Left colon (tissue), 2 donors: ENCODE results near the gene CDC42EP1. TPM values are rescaled to one million over a fixed set of nuclear protein-coding genes. Genes with fewer than 3 reads are reported as not detected.

Experiments used
- total RNA-seq, 2 donors: library from RNA; stranded (reverse); fragmentation: NEBNext Ultra II Directional; extraction: Animal tissue kit (Norgen Biotek cat#: 25700); gene quantifications; one replicate each; pipeline ENCODE4 v1.2.1, GENCODE V29; 2021
- donor health status: DM: no; HTN: no; CAD: no.
- donor health status: DM: yes; HTN: yes; CAD: no.

Gene CDC42EP1
- total RNA-seq, 2 donors from 2014 or later: 52.2 to 64.1 TPM

Other genes starting within 250 kb of the CDC42EP1 start
- under 1 TPM in 1 of 2 donors, not detected in 1; 0.20 TPM for gene ELFN2, start 133.0 kb upstream of the CDC42EP1 start, total RNA-seq
- gene MFNG, start 74.1 kb upstream of the CDC42EP1 start, total RNA-seq: 10 to 100 TPM; 10.4 to 11.2 TPM
- gene CARD10, start 41.1 kb upstream of the CDC42EP1 start, total RNA-seq: 10 to 100 TPM; 64.1 to 66.4 TPM
- 10 to 100 TPM; 42.9 to 44.5 TPM for gene LGALS2, start 19.6 kb downstream of the CDC42EP1 start, total RNA-seq
- gene GGA1, start 48.4 kb downstream of the CDC42EP1 start, total RNA-seq: 10 to 100 TPM; 56.9 to 73.3 TPM
- gene SH3BP1, start 79.2 kb downstream of the CDC42EP1 start, total RNA-seq: 100 to 1,000 TPM in 1 of 2 donors, 10 to 100 TPM in 1; 77.4 to 121 TPM
- gene PDXP, start 98.2 kb downstream of the CDC42EP1 start, total RNA-seq: 10 to 100 TPM; 37.7 to 50.7 TPM
- gene LGALS1, start 115.2 kb downstream of the CDC42EP1 start, total RNA-seq: 100 to 1,000 TPM in 1 of 2 donors, 10 to 100 TPM in 1; 40.4 to 161 TPM
- gene NOL12, start 125.9 kb downstream of the CDC42EP1 start, total RNA-seq: 10 to 100 TPM; 30.3 to 38.2 TPM
- gene TRIOBP, start 136.6 kb downstream of the CDC42EP1 start, total RNA-seq: 10 to 100 TPM; 87.2 TPM
- 10 to 100 TPM; 10.2 to 10.6 TPM for gene GCAT, start 247.5 kb downstream of the CDC42EP1 start, total RNA-seq